Measurements from ENCODE around the gene ACTMAP. TPM values are rescaled to one million over a fixed set of nuclear protein-coding genes. Genes with fewer than 3 reads are reported as not detected.

ACTMAP gene
- total RNA-seq, 1 donor from 2014 or later, result 2.2 TPM

GRCh38 chr19:40701758-40702157, 48.5 kb downstream of the ACTMAP start:
- no peak for DNase-seq (ENCODE audit: low read depth)

- DNase-seq (ENCODE audit: low read depth), result no peak
Measured at GRCh38 chr19:40700083-40700482, 50.2 kb downstream of the ACTMAP start.

GRCh38 chr19:40697007-40697406, 53.3 kb downstream of the ACTMAP start:
- DNase-seq (ENCODE audit: low read depth), result no peak

GRCh38 chr19:40695881-40696280, 54.4 kb downstream of the ACTMAP start:
- DNase-seq (ENCODE audit: low read depth), result no peak

GRCh38 chr19:40693896-40694295, 56.4 kb downstream of the ACTMAP start:
- DNase-seq (ENCODE audit: low read depth), result no peak

- DNase-seq (ENCODE audit: low read depth), result peak; percentile 73
Measured at GRCh38 chr19:40693150-40693788, 57.0 kb downstream of the ACTMAP start.

GRCh38 chr19:40692212-40692551, 58.1 kb downstream of the ACTMAP start:
- DNase-seq (ENCODE audit: low read depth), result no peak

GRCh38 chr19:40691421-40692211, 58.7 kb downstream of the ACTMAP start:
- no peak for DNase-seq (ENCODE audit: low read depth)

Other genes with a start within 250 kb of the ACTMAP start
- 27.8 and 32.2 TPM in 2 replicates for gene SHKBP1, start 173.6 kb downstream of the ACTMAP start, total RNA-seq
- 3.7 and 11.0 TPM in 2 replicates for gene LTBP4, start 149.1 kb downstream of the ACTMAP start, total RNA-seq
- 75.4 and 112 TPM in 2 replicates for gene NUMBL, start 59.8 kb downstream of the ACTMAP start, total RNA-seq
- gene COQ8B, start 33.6 kb downstream of the ACTMAP start, total RNA-seq, result 72.4 and 109 TPM in 2 replicates
- 14.1 and 15.6 TPM in 2 replicates for gene ITPKC, start 33.4 kb downstream of the ACTMAP start, total RNA-seq
- gene SNRPA, start 726 bp upstream of the ACTMAP start, total RNA-seq, result 37.3 and 52.8 TPM in 2 replicates
- gene MIA, start 25.0 kb upstream of the ACTMAP start, total RNA-seq, result not detected in 2 replicates
- 19.6 and 21.4 TPM in 2 replicates for gene RAB4B, start 27.8 kb upstream of the ACTMAP start, total RNA-seq
- gene EGLN2, start 48.7 kb upstream of the ACTMAP start, total RNA-seq, result 59.3 and 65.8 TPM in 2 replicates
- gene CYP2A6, start 100.0 kb upstream of the ACTMAP start, total RNA-seq, result not detected in 2 replicates
- not detected in 2 replicates for gene CYP2A7, start 131.8 kb upstream of the ACTMAP start, total RNA-seq
- gene CYP2B6, start 240.8 kb upstream of the ACTMAP start, total RNA-seq, result not detected in 2 replicates

All from myocyte (in vitro differentiated cells).